Neutrophil (primary cell): Measurements from ENCODE around the gene CSGALNACT2.

ENCODE experiments used
- H3K27ac ChIP-seq: fragments of 200-600 bp; sonication (generic); 2 replicates; pipeline ENCODE4 v1.5.1; 2016; ENCODE audit warnings: mild to moderate bottlenecking, moderate library complexity
- H3K27me3 ChIP-seq: fragments of 200-600 bp; sonication (generic); 2 replicates; pipeline ENCODE4 v1.6.0; 2016; ENCODE audit warnings: mild to moderate bottlenecking
- H3K36me3 ChIP-seq: fragments of 200-600 bp; sonication (generic); 2 replicates; pipeline ENCODE4 v1.5.1; 2017
- H3K4me1 ChIP-seq, 2 experiments: fragments of 200-600 bp in 1 of 2; sonication (generic) in 1 of 2; 1 replicate in 1 of 2; 2 replicates in 1 of 2; pipeline versions ENCODE4 v1.5.1 to v1.6.1; 2013 to 2016; ENCODE audit warnings: low read depth in 1 of 2, low read length in 1 of 2, mild to moderate bottlenecking in 1 of 2, moderate library complexity in 1 of 2; ENCODE audit not compliant: control insufficient read depth in 1 of 2, insufficient read depth in 1 of 2
- H3K4me3 ChIP-seq, 2 experiments: fragments of 200-600 bp in 1 of 2; sonication (generic) in 1 of 2; 1 replicate in 1 of 2; 2 replicates in 1 of 2; pipeline ENCODE4 v1.5.1; 2013 to 2016; ENCODE audit warnings: low read depth in 1 of 2, low read length in 1 of 2, mild to moderate bottlenecking in 1 of 2, moderate library complexity in 1 of 2
- H3K9me3 ChIP-seq: fragments of 200-600 bp; sonication (generic); 2 replicates; pipeline ENCODE4 v1.5.1; 2016
- CTCF ChIP-seq: fragments of 200-600 bp; sonication (generic); IDR thresholded peaks from 2 replicates; pipeline ENCODE4 v1.5.1; 2016; ENCODE audit warnings: antibody characterized with exemption

CSGALNACT2 gene

GRCh38 chr10:43121444-43121843 is 16.8 kb upstream of the CSGALNACT2 start:
- no peaks in the 10 kb centered on the region for H3K27me3 ChIP-seq
- H3K4me3 ChIP-seq = no peak overlapping the region
- no peaks in the 10 kb centered on the region for H3K9me3 ChIP-seq
- no peak for TF ChIP-seq CTCF
- H3K27ac ChIP-seq = peak overlapping the region; percentile 75
- H3K36me3 ChIP-seq = no peaks in the 10 kb centered on the region
- peaks cover 20 to 22% of the 10 kb centered on the region in 2 experiments for H3K4me1 ChIP-seq

- peaks cover 20 to 22% of the 10 kb centered on the region in 2 experiments for H3K4me1 ChIP-seq
- H3K27ac ChIP-seq = peak overlapping the region; percentile 75
- H3K36me3 ChIP-seq = no peaks in the 10 kb centered on the region
- no peak overlapping the region for H3K4me3 ChIP-seq
- no peaks in the 10 kb centered on the region for H3K9me3 ChIP-seq
- H3K27me3 ChIP-seq = no peaks in the 10 kb centered on the region
- no peak for TF ChIP-seq CTCF
Observed at GRCh38 chr10:43122096-43122495, 16.1 kb upstream of the CSGALNACT2 start.

GRCh38 chr10:43122826-43123225 is 15.4 kb upstream of the CSGALNACT2 start:
- peaks cover 20 to 22% of the 10 kb centered on the region in 2 experiments for H3K4me1 ChIP-seq
- no peak for TF ChIP-seq CTCF
- no peaks in the 10 kb centered on the region for H3K27me3 ChIP-seq
- H3K4me3 ChIP-seq = no peak overlapping the region
- H3K27ac ChIP-seq = no peak overlapping the region
- no peaks in the 10 kb centered on the region for H3K9me3 ChIP-seq
- no peaks in the 10 kb centered on the region for H3K36me3 ChIP-seq

GRCh38 chr10:43123361-43124093 is 14.7 kb upstream of the CSGALNACT2 start:
- Histone ChIP-seq H3K9me3 (no peaks in the 10 kb centered on the region), H3K4me3 (no peak overlapping the region), H3K4me1 (peaks cover 20 to 22% of the 10 kb centered on the region in 2 experiments), H3K27me3 (no peaks in the 10 kb centered on the region), H3K36me3 (no peaks in the 10 kb centered on the region), H3K27ac (no peak overlapping the region)
- no peak for TF ChIP-seq CTCF

GRCh38 chr10:43124094-43124521 is 14.1 kb upstream of the CSGALNACT2 start:
- no peak for TF ChIP-seq CTCF
- no peaks in the 10 kb centered on the region for H3K27me3 ChIP-seq
- no peak overlapping the region for H3K27ac ChIP-seq
- H3K4me3 ChIP-seq = no peak overlapping the region
- no peaks in the 10 kb centered on the region for H3K36me3 ChIP-seq
- H3K4me1 ChIP-seq = peaks cover 20 to 22% of the 10 kb centered on the region in 2 experiments
- no peaks in the 10 kb centered on the region for H3K9me3 ChIP-seq
